ENCODE data around the gene CELSR1. TPM values are rescaled to one million over a fixed set of nuclear protein-coding genes. Genes with fewer than 3 reads are reported as not detected.

CELSR1 gene
- total RNA-seq, 1 donor from 2014 or later = 8.9 TPM

GRCh38 chr22:46376908-46377524, 160.4 kb downstream of the CELSR1 start:
- no peak for TF ChIP-seq CTCF (IDR thresholded peaks at IDR 0.05; ENCODE audit: borderline replicate concordance)
- Histone ChIP-seq H3K4me1 (peaks cover 12% of the 10 kb centered on the region), H3K36me3 (no peaks in the 10 kb centered on the region), H3K27ac (replicated peaks) (peak overlapping the region; percentile 62), H3K27me3 (ENCODE audit: low read depth) (no peaks in the 10 kb centered on the region), H3K9me3 (replicated peaks) (peaks cover 13% of the 10 kb centered on the region), H3K4me3 (no peak overlapping the region)
- no peak for DNase-seq
- intact Hi-C loops (cut with micrococcal nuclease) = no loop called here

GRCh38 chr22:46376111-46376510, 161.3 kb downstream of the CELSR1 start:
- no peaks in the 10 kb centered on the region for H3K27me3 ChIP-seq (ENCODE audit: low read depth)
- H3K36me3 ChIP-seq = no peaks in the 10 kb centered on the region
- peaks cover 13% of the 10 kb centered on the region for H3K9me3 ChIP-seq (replicated peaks)
- intact Hi-C loops (cut with micrococcal nuclease) = no loop called here
- TF ChIP-seq CTCF (IDR thresholded peaks at IDR 0.05; ENCODE audit: borderline replicate concordance) = no peak
- DNase-seq = no peak
- H3K27ac ChIP-seq (replicated peaks) = no peak overlapping the region
- peaks cover 12% of the 10 kb centered on the region for H3K4me1 ChIP-seq
- H3K4me3 ChIP-seq = no peak overlapping the region

GRCh38 chr22:46374663-46375474, 162.6 kb downstream of the CELSR1 start:
- intact Hi-C loops (cut with micrococcal nuclease) = no loop called here
- peaks cover 13% of the 10 kb centered on the region for H3K9me3 ChIP-seq (replicated peaks)
- peaks cover 12% of the 10 kb centered on the region for H3K4me1 ChIP-seq
- TF ChIP-seq CTCF (IDR thresholded peaks at IDR 0.05; ENCODE audit: borderline replicate concordance) = no peak
- no peak overlapping the region for H3K4me3 ChIP-seq
- H3K36me3 ChIP-seq = no peaks in the 10 kb centered on the region
- no peaks in the 10 kb centered on the region for H3K27me3 ChIP-seq (ENCODE audit: low read depth)
- DNase-seq = no peak
- no peak overlapping the region for H3K27ac ChIP-seq (replicated peaks)

- intact Hi-C loops (cut with micrococcal nuclease) = no loop called here
- Histone ChIP-seq H3K27me3 (ENCODE audit: low read depth) (no peaks in the 10 kb centered on the region), H3K4me1 (peaks cover 12% of the 10 kb centered on the region), H3K27ac (replicated peaks) (no peak overlapping the region), H3K4me3 (no peak overlapping the region), H3K9me3 (replicated peaks) (peaks cover 13% of the 10 kb centered on the region), H3K36me3 (no peaks in the 10 kb centered on the region)
- no peak for TF ChIP-seq CTCF (IDR thresholded peaks at IDR 0.05; ENCODE audit: borderline replicate concordance)
- DNase-seq = no peak
Observed at GRCh38 chr22:46373921-46374662, 163.3 kb downstream of the CELSR1 start.

GRCh38 chr22:46373159-46373558, 164.3 kb downstream of the CELSR1 start:
- Histone ChIP-seq H3K4me3 (no peak overlapping the region), H3K4me1 (peaks cover 12% of the 10 kb centered on the region), H3K36me3 (no peaks in the 10 kb centered on the region), H3K9me3 (replicated peaks) (peaks cover 13% of the 10 kb centered on the region), H3K27ac (replicated peaks) (no peak overlapping the region), H3K27me3 (ENCODE audit: low read depth) (no peaks in the 10 kb centered on the region)
- intact Hi-C loops (cut with micrococcal nuclease) = no loop called here
- TF ChIP-seq CTCF (IDR thresholded peaks at IDR 0.05; ENCODE audit: borderline replicate concordance) = no peak
- DNase-seq = no peak
